Hepatocyte (in vitro differentiated cells): Measurements from ENCODE around the gene PTPN18. TPM values are rescaled to one million over a fixed set of nuclear protein-coding genes. Genes with fewer than 3 reads are reported as not detected.

Source experiments
- DNase-seq: peaks from one replicate; pipeline ENCODE4 v3.0.0-alpha.2; 2016; ENCODE audit warnings: low spot score
- H2AFZ ChIP-seq: fragments of 200-600 bp; sonication (generic); 2 replicates; pipeline ENCODE4 v1.6.0; 2016; ENCODE audit warnings: antibody characterized with exemption, mild to moderate bottlenecking
- H3K27ac ChIP-seq: fragments of 200-600 bp; sonication (generic); 2 replicates; pipeline ENCODE4 v1.5.1; 2016; ENCODE audit warnings: mild to moderate bottlenecking
- H3K27me3 ChIP-seq: fragments of 200-600 bp; sonication (generic); 2 replicates; pipeline ENCODE4 v1.6.1; 2016
- H3K36me3 ChIP-seq: fragments of 200-600 bp; sonication (generic); replicated peaks from 2 replicates; pipeline ENCODE4 v1.5.1; 2016; ENCODE audit warnings: low read depth; ENCODE audit not compliant: insufficient read depth
- H3K4me1 ChIP-seq: fragments of 200-600 bp; sonication (generic); 2 replicates; pipeline ENCODE4 v1.5.1; 2016; ENCODE audit warnings: mild to moderate bottlenecking, moderate library complexity; ENCODE audit not compliant: insufficient read depth
- H3K4me2 ChIP-seq: fragments of 200-600 bp; sonication (generic); 2 replicates; pipeline ENCODE4 v1.6.0; 2016
- H3K4me3 ChIP-seq: fragments of 200-600 bp; sonication (generic); 2 replicates; pipeline ENCODE4 v1.5.1; 2016; ENCODE audit warnings: mild to moderate bottlenecking
- H3K79me2 ChIP-seq: fragments of 200-600 bp; sonication (generic); 2 replicates; pipeline ENCODE4 v1.6.0; 2017; ENCODE audit warnings: mild to moderate bottlenecking
- H3K9me2 ChIP-seq: fragments of 200-600 bp; sonication (generic); replicated peaks from 2 replicates; pipeline ENCODE4 v1.6.0; 2017; ENCODE audit warnings: mild to moderate bottlenecking; ENCODE audit not compliant: insufficient read depth
- H3K9me3 ChIP-seq: fragments of 200-600 bp; sonication (generic); 2 replicates; pipeline ENCODE4 v1.5.1; 2016; ENCODE audit warnings: low read depth, mild to moderate bottlenecking
- H4K20me1 ChIP-seq: fragments of 200-600 bp; sonication (generic); 2 replicates; pipeline ENCODE4 v1.6.0; 2016; ENCODE audit warnings: mild to moderate bottlenecking; ENCODE audit not compliant: insufficient read depth, poor library complexity, severe bottlenecking
- EZH2 ChIP-seq: fragments of 200-600 bp; sonication (generic); IDR thresholded peaks from 2 replicates; pipeline ENCODE4 v1.6.1; 2016; ENCODE audit warnings: antibody characterized with exemption, mild to moderate bottlenecking, borderline replicate concordance
- EZH2phosphoT487 ChIP-seq: fragments of 200-600 bp; sonication (generic); IDR thresholded peaks from one replicate; pipeline ENCODE4 v1.6.1; 2018; ENCODE audit warnings: antibody characterized with exemption, mild to moderate bottlenecking, low read depth, moderate library complexity; ENCODE audit not compliant: unreplicated experiment, severe bottlenecking
- WGBS: methylation state at CpG from one replicate; pipeline ENCODE4 v1.1.6; 2016; ENCODE audit warnings: low lambda C conversion rate; ENCODE audit errors: missing lambda C conversion rate; 5-methylcytosine and 5-hydroxymethylcytosine counted together
- polyA plus RNA-seq: library from polyadenylated mRNA; unstranded; fragments of >200 nt; fragmentation: Nextera tagmentation; extraction: Ambion mirVana; gene quantifications from 2 replicates; pipeline ENCODE4 v1.2.1, GENCODE V29; 2016
- total RNA-seq: library from RNA; depleted of rRNA; stranded (reverse); fragments of >200 nt; gene quantifications from 2 replicates; pipeline ENCODE4 v1.2.3, GENCODE V29; 2014
- TF ChIP-seq, protein P1 (sequence below): fragments of 200-600 bp; sonication (generic); IDR thresholded peaks from 2 replicates; pipeline ENCODE4 v1.5.1; 2016; ENCODE audit warnings: antibody characterized with exemption, mild to moderate bottlenecking; ENCODE audit not compliant: poor library complexity

PTPN18 gene
- total and polyA plus RNA-seq, 2 experiments from 2014 or later, result 34.7 to 34.8 TPM

DNA sequence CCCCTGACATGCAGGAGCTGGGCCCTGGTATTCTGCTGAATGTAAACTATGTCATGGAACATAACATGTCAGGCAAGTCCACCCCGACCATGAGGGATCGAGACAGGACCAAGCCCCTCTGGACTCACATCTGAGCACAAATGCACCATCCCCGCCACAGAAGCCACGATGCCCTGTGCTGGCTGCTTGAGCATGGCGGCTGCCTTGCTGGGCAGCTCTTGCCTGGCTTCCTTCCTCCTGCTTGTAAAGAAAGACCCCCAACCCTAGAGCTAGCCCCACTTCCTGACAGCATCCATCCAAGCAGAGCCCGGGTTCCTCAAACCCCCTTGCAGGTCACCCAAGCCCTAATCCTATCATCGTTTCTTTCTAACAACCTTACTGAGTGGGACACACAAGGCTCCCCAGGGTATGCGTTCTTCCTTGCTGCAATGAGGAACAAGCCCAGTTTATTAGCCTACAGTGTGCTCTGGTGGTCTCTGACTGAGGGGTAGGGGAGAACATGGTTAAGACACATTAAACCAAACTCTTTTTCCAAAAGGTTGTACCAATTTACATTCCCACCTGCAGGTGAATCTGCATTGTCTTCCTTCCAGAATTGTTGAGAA lies 26.6 kb downstream of the PTPN18 start:
- DNase-seq, result no peak
- Histone ChIP-seq H3K27ac (no peak overlapping the region), H3K9me3 (no peaks in the 10 kb centered on the region), H3K4me2 (no peak overlapping the region), H3K4me1 (no peaks in the 10 kb centered on the region), H3K27me3 (no peaks in the 10 kb centered on the region), H3K36me3 (no peaks in the 10 kb centered on the region), H3K79me2 (no peaks in the 10 kb centered on the region), H2AFZ (no peak overlapping the region), H4K20me1 (no peaks in the 10 kb centered on the region), H3K4me3 (no peak overlapping the region), H3K9me2 (no peaks in the 10 kb centered on the region)
- TF ChIP-seq EZH2phosphoT487 (no peak), EZH2 (no peak)
- TF ChIP-seq, protein P1, sequence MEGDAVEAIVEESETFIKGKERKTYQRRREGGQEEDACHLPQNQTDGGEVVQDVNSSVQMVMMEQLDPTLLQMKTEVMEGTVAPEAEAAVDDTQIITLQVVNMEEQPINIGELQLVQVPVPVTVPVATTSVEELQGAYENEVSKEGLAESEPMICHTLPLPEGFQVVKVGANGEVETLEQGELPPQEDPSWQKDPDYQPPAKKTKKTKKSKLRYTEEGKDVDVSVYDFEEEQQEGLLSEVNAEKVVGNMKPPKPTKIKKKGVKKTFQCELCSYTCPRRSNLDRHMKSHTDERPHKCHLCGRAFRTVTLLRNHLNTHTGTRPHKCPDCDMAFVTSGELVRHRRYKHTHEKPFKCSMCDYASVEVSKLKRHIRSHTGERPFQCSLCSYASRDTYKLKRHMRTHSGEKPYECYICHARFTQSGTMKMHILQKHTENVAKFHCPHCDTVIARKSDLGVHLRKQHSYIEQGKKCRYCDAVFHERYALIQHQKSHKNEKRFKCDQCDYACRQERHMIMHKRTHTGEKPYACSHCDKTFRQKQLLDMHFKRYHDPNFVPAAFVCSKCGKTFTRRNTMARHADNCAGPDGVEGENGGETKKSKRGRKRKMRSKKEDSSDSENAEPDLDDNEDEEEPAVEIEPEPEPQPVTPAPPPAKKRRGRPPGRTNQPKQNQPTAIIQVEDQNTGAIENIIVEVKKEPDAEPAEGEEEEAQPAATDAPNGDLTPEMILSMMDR, result no peak
- WGBS, result 98% methylated on average over 8 of the region's 8 CpGs

DNA sequence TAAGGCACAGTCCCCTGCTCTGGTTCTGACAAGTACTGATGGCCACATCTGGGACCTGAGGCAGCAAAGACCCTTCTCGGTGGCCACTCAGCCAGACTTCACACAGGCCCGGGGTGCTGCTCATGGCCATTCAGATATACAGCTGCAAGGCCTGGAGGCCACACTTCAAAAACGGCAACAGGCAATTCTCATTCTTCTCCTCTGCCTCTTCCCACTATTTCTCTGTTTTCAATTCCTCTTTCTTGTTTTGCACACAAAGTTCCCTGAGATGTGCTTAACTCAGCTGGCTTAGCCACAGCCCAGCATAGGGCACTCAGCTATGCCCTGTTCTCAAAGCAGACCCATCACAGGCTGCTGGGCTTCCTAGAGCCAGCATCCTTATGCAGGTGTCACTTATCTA lies 29.9 kb downstream of the PTPN18 start:
- Histone ChIP-seq H3K4me2 (no peak overlapping the region), H3K27ac (no peak overlapping the region), H3K36me3 (no peaks in the 10 kb centered on the region), H3K9me2 (no peaks in the 10 kb centered on the region), H3K4me1 (peaks cover 5% of the 10 kb centered on the region), H3K4me3 (no peak overlapping the region), H3K79me2 (no peaks in the 10 kb centered on the region), H2AFZ (no peak overlapping the region), H3K27me3 (no peaks in the 10 kb centered on the region), H4K20me1 (no peaks in the 10 kb centered on the region), H3K9me3 (no peaks in the 10 kb centered on the region)
- no peak for TF ChIP-seq EZH2phosphoT487
- no peak for TF ChIP-seq EZH2
- TF ChIP-seq, protein P1, result no peak
- no peak for DNase-seq
- WGBS, result 87% methylated on average over 3 of the region's 3 CpGs

DNA sequence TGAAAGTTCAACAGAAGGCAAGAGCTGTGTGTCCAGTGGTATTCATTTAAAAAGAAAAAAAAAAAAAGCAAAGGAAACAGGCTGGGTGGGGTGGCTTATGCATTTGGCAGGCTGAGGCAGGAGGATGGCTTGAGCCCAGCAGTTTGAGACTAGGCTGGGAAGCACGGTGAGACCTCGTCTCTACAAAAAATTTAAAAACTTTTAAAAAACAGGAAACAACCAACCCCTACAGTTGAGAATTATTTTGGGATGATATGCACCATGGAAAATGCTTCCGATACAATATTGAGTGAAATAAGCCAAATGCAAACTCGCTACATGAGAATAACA lies 31.2 kb downstream of the PTPN18 start:
- no peak for TF ChIP-seq EZH2
- H4K20me1 ChIP-seq, result no peaks in the 10 kb centered on the region
- no peaks in the 10 kb centered on the region for H3K36me3 ChIP-seq
- no peak overlapping the region for H2AFZ ChIP-seq
- peaks cover 7% of the 10 kb centered on the region for H3K4me1 ChIP-seq
- H3K9me3 ChIP-seq, result no peaks in the 10 kb centered on the region
- no peaks in the 10 kb centered on the region for H3K79me2 ChIP-seq
- H3K4me2 ChIP-seq, result no peak overlapping the region
- WGBS, result 92% methylated on average over 4 of the region's 4 CpGs
- H3K9me2 ChIP-seq, result no peaks in the 10 kb centered on the region
- no peaks in the 10 kb centered on the region for H3K27me3 ChIP-seq
- DNase-seq, result no peak
- H3K27ac ChIP-seq, result no peak overlapping the region
- H3K4me3 ChIP-seq, result no peak overlapping the region

- DNase-seq, result no peak
Observed at GRCh38 chr2:130387804-130388203, 31.9 kb downstream of the PTPN18 start.

More at GRCh38 chr2:130387804-130388203, 31.9 kb downstream of the PTPN18 start:
- Histone ChIP-seq H3K27ac (no peak overlapping the region), H3K27me3 (no peaks in the 10 kb centered on the region), H3K9me3 (no peaks in the 10 kb centered on the region), H3K4me1 (peaks cover 7% of the 10 kb centered on the region), H2AFZ (no peak overlapping the region), H3K9me2 (no peaks in the 10 kb centered on the region), H3K79me2 (no peaks in the 10 kb centered on the region), H3K36me3 (no peaks in the 10 kb centered on the region), H3K4me2 (no peak overlapping the region), H4K20me1 (no peaks in the 10 kb centered on the region), H3K4me3 (no peak overlapping the region)
- WGBS, result 77% methylated on average over 4 of the region's 4 CpGs
- no peak for TF ChIP-seq EZH2phosphoT487
- TF ChIP-seq, protein P1, result no peak
- TF ChIP-seq EZH2, result no peak
